Measurements from ENCODE around the gene MAD1L1. TPM values are rescaled to one million over a fixed set of nuclear protein-coding genes. Genes with fewer than 3 reads are reported as not detected.

MAD1L1 gene
- total RNA-seq, 4 donors from 2014 or later, result 22.3 to 56.6 (median 35.0) TPM

GRCh38 chr7:2259480-2259879, 26.7 kb upstream of the MAD1L1 start:
- Histone ChIP-seq H3K27ac (no peak overlapping the region), H3K9me3 (no peaks in the 10 kb centered on the region), H3K27me3 (no peaks in the 10 kb centered on the region), H3K4me1 (no peaks in the 10 kb centered on the region), H3K36me3 (peaks cover 0 to 74% of the 10 kb centered on the region in 2 donors), H3K4me3 (no peak overlapping the region)
- 20 to 100% methylated on average over 1 to 3 of the region's 9 CpGs for WGBS, 2 donors (ENCODE audit: low coverage in 1 of 2)
- no peak for TF ChIP-seq POLR2AphosphoS5 (IDR thresholded peaks at IDR 0.05)
- no peak for TF ChIP-seq POLR2A (IDR thresholded peaks at IDR 0.05)
- TF ChIP-seq CTCF (IDR thresholded peaks at IDR 0.05), result no peak
- no peak for TF ChIP-seq EP300 (IDR thresholded peaks at IDR 0.05)
- no peak for ATAC-seq

GRCh38 chr7:2258661-2259365, 26.1 kb upstream of the MAD1L1 start:
- 90% methylated on average over 2 of the region's 34 CpGs; no CpG with 5 or more reads in 1 of the 2 donors for WGBS, 2 donors (ENCODE audit: low coverage in 1 of 2)
- H3K36me3 ChIP-seq, result peaks cover 0 to 74% of the 10 kb centered on the region in 2 donors
- H3K27me3 ChIP-seq, result no peaks in the 10 kb centered on the region
- H3K27ac ChIP-seq, result no peak overlapping the region
- TF ChIP-seq POLR2AphosphoS5 (IDR thresholded peaks at IDR 0.05) (no peak), POLR2A (IDR thresholded peaks at IDR 0.05) (no peak), EP300 (IDR thresholded peaks at IDR 0.05) (no peak), CTCF (IDR thresholded peaks at IDR 0.05) (no peak)
- H3K9me3 ChIP-seq, result no peaks in the 10 kb centered on the region
- no peak for ATAC-seq
- H3K4me1 ChIP-seq, result no peaks in the 10 kb centered on the region
- no peak overlapping the region for H3K4me3 ChIP-seq

GRCh38 chr7:2257651-2258050, 24.9 kb upstream of the MAD1L1 start:
- H3K27ac ChIP-seq, result no peak overlapping the region
- no peak for TF ChIP-seq POLR2AphosphoS5 (IDR thresholded peaks at IDR 0.05)
- TF ChIP-seq POLR2A (IDR thresholded peaks at IDR 0.05), result no peak
- TF ChIP-seq CTCF (IDR thresholded peaks at IDR 0.05), result no peak
- TF ChIP-seq EP300 (IDR thresholded peaks at IDR 0.05), result no peak
- H3K9me3 ChIP-seq, result no peaks in the 10 kb centered on the region
- WGBS, 2 donors (ENCODE audit: low coverage in 1 of 2), result 91 to 92% methylated on average over 9 to 12 of the region's 17 CpGs
- no peaks in the 10 kb centered on the region for H3K4me1 ChIP-seq
- no peak overlapping the region for H3K4me3 ChIP-seq
- ATAC-seq, result no peak
- H3K36me3 ChIP-seq, result peaks cover 0 to 70% of the 10 kb centered on the region in 2 donors
- H3K27me3 ChIP-seq, result no peaks in the 10 kb centered on the region

GRCh38 chr7:2257046-2257551, 24.4 kb upstream of the MAD1L1 start:
- WGBS, 2 donors (ENCODE audit: low coverage in 1 of 2), result 94 to 95% methylated on average over 4 to 16 of the region's 38 CpGs
- no peak for ATAC-seq
- Histone ChIP-seq H3K4me3 (no peak overlapping the region), H3K36me3 (peaks cover 0 to 64% of the 10 kb centered on the region in 2 donors), H3K9me3 (no peaks in the 10 kb centered on the region), H3K27me3 (no peaks in the 10 kb centered on the region), H3K27ac (no peak overlapping the region), H3K4me1 (no peaks in the 10 kb centered on the region)
- TF ChIP-seq POLR2A (IDR thresholded peaks at IDR 0.05), result no peak
- TF ChIP-seq POLR2AphosphoS5 (IDR thresholded peaks at IDR 0.05), result no peak
- no peak for TF ChIP-seq EP300 (IDR thresholded peaks at IDR 0.05)
- no peak for TF ChIP-seq CTCF (IDR thresholded peaks at IDR 0.05)
